Nephron (organoid): ENCODE data around the gene CDHR3.
A peak's percentile ranks its signal among the peaks of the same experiment; 100 is the strongest.

ENCODE experiments used
- H3K27ac Mint-ChIP-seq, 3 experiments: 2 replicates each; pipeline ENCODE4 v1.8.0; 2020; ENCODE audit warnings: mixed read lengths in 3 of 3, mild to moderate bottlenecking in 2 of 3, moderate library complexity in 1 of 3
- H3K27me3 Mint-ChIP-seq: 2 replicates; pipeline ENCODE4 v1.8.0; 2021; ENCODE audit warnings: low read depth, mild to moderate bottlenecking, moderate library complexity, mixed read lengths
- H3K36me3 Mint-ChIP-seq: 2 replicates; pipeline ENCODE4 v1.8.0; 2020; ENCODE audit warnings: low read depth, mixed read lengths
- H3K4me1 Mint-ChIP-seq: 2 replicates; pipeline ENCODE4 v1.8.0; 2020; ENCODE audit warnings: mixed read lengths
- H3K4me3 Mint-ChIP-seq, 3 experiments: 2 replicates each; pipeline ENCODE4 v1.8.0; 2020; ENCODE audit warnings: mild to moderate bottlenecking in 3 of 3, mixed read lengths in 3 of 3, moderate library complexity in 2 of 3
- H3K9me3 Mint-ChIP-seq: 2 replicates; pipeline ENCODE4 v1.8.0; 2020; ENCODE audit warnings: mixed read lengths
- TF ChIP-seq, protein P1 (sequence below), 3 experiments: fragments of 200-600 bp; sonication (generic); IDR thresholded peaks; one replicate each; pipeline ENCODE4 v1.5.0; 2021; ENCODE audit warnings: antibody characterized with exemption in 3 of 3; ENCODE audit not compliant: unreplicated experiment in 3 of 3

CDHR3 gene

DNA sequence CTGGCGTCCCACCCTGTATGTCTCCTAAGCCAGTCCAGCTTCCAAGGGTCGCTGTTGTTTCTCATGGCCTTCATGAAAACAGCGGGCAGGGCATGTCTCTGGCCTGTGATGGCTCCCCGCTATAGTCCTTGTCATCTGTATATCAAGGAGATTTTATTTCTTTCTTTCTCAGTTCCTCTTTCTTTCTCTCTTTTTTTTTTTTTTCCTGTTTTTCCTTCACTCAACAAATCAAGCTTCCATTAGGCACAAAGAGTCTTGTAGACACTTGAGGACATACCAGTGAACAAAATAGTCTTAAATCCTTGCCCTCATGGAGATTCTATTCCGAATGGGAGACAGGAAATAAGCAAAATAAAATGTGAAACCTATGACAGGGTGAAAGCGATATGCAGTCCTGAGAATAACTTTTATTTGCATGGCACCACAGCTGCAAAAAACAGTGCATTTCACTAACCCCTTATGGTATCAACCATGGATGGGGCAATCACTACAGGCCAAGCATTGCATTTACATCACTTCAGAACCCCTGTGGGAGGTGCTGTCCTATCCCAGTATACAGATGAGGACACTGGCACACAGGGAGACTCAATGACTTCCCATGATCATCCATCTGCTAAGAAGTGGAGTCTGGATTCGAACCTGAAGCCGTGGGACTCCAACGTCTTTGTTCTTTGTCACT is 98.4 kb downstream of the CDHR3 start:
- peaks cover 11% of the 10 kb centered on the region for H3K27me3 Mint-ChIP-seq
- no peak overlapping the region for H3K27ac Mint-ChIP-seq
- H3K9me3 Mint-ChIP-seq: peaks cover 4% of the 10 kb centered on the region
- H3K36me3 Mint-ChIP-seq: peaks cover 4% of the 10 kb centered on the region
- peaks cover 45% of the 10 kb centered on the region for H3K4me1 Mint-ChIP-seq
- TF ChIP-seq, protein P1, sequence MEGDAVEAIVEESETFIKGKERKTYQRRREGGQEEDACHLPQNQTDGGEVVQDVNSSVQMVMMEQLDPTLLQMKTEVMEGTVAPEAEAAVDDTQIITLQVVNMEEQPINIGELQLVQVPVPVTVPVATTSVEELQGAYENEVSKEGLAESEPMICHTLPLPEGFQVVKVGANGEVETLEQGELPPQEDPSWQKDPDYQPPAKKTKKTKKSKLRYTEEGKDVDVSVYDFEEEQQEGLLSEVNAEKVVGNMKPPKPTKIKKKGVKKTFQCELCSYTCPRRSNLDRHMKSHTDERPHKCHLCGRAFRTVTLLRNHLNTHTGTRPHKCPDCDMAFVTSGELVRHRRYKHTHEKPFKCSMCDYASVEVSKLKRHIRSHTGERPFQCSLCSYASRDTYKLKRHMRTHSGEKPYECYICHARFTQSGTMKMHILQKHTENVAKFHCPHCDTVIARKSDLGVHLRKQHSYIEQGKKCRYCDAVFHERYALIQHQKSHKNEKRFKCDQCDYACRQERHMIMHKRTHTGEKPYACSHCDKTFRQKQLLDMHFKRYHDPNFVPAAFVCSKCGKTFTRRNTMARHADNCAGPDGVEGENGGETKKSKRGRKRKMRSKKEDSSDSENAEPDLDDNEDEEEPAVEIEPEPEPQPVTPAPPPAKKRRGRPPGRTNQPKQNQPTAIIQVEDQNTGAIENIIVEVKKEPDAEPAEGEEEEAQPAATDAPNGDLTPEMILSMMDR (IDR thresholded peaks at IDR 0.05; ENCODE audit: unreplicated experiment in 3 of 3): no peak
- H3K4me3 Mint-ChIP-seq: no peak overlapping the region

DNA sequence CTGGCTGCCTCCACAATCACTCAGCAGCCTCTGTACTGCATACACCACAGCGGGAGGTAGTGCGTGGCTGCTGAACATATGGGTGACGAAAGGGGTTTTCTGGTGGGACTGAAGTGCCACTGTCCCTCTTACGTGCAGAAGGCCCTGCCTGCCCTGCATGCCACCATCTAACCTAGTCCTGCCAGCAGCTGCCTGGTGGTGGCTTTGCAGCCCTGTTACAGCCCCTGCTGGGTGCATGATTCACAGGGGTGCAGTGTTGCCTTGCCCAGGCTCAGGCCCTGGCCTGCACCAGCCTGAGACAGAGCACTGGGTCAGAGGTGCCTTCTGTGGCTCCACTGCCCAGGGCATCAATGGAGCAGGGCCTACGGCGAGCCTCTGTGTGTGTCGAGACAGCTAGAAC is 98.9 kb downstream of the CDHR3 start:
- H3K27me3 Mint-ChIP-seq: peaks cover 6% of the 10 kb centered on the region
- peak overlapping the region in 1 of 3 experiments; percentile 6 for H3K27ac Mint-ChIP-seq
- H3K4me3 Mint-ChIP-seq: no peak overlapping the region
- TF ChIP-seq, protein P1 (IDR thresholded peaks at IDR 0.05; ENCODE audit: unreplicated experiment in 3 of 3): no peak
- H3K4me1 Mint-ChIP-seq: peaks cover 50% of the 10 kb centered on the region
- H3K9me3 Mint-ChIP-seq: peaks cover 4% of the 10 kb centered on the region
- peaks cover 4% of the 10 kb centered on the region for H3K36me3 Mint-ChIP-seq

DNA sequence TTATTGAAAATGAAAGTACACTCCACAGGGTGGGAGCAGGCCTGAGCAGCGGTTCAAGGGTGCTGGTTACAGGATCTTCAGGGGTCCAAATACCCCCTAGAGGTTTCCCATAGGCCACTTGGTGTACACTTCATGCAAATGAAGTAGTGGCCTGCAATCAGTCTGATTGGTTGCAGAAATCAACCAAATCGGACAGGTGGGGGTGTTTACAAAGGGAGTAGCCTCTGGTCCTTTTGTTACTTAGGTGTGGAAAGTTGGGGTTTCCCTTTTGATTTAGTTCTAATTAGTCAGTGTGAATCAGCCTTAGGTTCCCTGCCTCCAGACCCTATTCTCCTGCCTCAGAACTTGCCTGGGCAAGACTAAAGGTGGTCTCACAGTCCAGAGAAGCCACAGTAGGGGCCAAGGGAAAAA is 99.5 kb downstream of the CDHR3 start:
- Mint-ChIP-seq H3K27me3 (peaks cover 4% of the 10 kb centered on the region), H3K4me3 (no peak overlapping the region), H3K9me3 (peaks cover 4% of the 10 kb centered on the region), H3K4me1 (peaks cover 51% of the 10 kb centered on the region), H3K36me3 (peaks cover 4% of the 10 kb centered on the region), H3K27ac (peak overlapping the region in 2 of 3 experiments; percentile 59 to 62)
- TF ChIP-seq, protein P1 (IDR thresholded peaks at IDR 0.05; ENCODE audit: unreplicated experiment in 3 of 3): no peak

DNA sequence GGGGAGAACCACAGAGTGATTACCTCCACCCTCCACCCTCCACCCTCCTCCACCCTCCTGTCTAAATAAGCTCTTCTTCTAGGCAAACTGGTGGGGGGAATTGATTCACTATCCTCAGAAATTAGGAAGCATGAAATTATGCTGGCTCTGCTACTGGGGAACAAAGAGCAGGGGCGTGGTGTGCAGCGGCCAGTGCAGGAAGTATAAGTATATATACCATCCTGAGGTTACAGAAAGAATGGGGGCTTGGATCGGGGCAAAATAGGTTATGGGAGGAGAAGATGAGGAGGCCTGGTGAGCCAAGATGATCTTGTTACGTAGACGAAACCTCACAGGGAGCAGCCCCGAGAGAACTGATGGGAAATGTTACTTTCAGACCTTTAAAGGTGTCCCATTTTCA is 100.0 kb downstream of the CDHR3 start:
- peaks cover 4% of the 10 kb centered on the region for H3K27me3 Mint-ChIP-seq
- peaks cover 4% of the 10 kb centered on the region for H3K9me3 Mint-ChIP-seq
- H3K27ac Mint-ChIP-seq: peak overlapping the region in 2 of 3 experiments; percentile 59 to 62
- no peak overlapping the region for H3K4me3 Mint-ChIP-seq
- TF ChIP-seq, protein P1 (IDR thresholded peaks at IDR 0.05; ENCODE audit: unreplicated experiment in 3 of 3): no peak
- peaks cover 4% of the 10 kb centered on the region for H3K36me3 Mint-ChIP-seq
- H3K4me1 Mint-ChIP-seq: peaks cover 51% of the 10 kb centered on the region

DNA sequence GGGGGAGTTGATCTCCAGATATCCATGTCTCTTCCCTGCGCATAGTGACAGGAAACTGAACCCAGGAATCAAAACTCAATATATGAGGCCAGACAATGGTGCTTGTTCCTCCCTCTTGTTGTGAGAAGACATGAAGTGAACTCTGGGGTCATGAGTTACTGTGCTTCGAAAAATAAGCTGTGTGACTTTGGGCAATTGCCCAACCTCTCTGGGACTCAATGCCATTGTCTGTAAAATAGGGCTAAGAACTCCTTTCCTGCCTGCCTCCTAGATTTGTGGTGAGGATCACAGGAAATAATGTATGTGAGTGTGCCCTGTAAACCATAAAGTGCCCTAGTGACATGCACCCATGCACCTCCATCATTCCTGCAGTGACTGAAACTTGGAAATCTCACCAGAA is 100.6 kb downstream of the CDHR3 start:
- Mint-ChIP-seq H3K9me3 (peaks cover 4% of the 10 kb centered on the region), H3K27ac (peak overlapping the region in 2 of 3 experiments; percentile 89 to 94), H3K36me3 (peaks cover 4% of the 10 kb centered on the region), H3K4me3 (no peak overlapping the region), H3K4me1 (peaks cover 56% of the 10 kb centered on the region), H3K27me3 (peaks cover 5% of the 10 kb centered on the region)
- TF ChIP-seq, protein P1 (IDR thresholded peaks at IDR 0.05; ENCODE audit: unreplicated experiment in 3 of 3): no peak

DNA sequence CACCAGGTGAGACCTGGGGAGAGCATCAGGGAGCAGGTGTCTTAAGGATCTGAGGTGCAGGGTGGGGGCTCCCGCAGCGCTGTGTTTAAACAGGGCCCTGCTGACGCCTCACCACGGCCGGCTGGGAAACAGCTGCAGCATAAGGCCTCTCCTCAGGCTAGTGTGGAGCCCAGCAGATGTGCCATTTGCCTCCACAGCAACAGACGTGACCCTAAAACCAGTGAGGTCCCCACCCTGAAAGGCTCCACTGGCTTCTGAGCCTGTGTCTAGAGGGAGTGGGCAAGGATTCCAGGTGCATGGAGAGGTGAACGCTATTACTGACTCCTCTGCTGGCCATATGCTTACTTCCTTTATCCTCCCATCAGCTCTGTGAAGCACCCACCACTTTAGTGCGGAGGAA is 101.3 kb downstream of the CDHR3 start:
- H3K4me1 Mint-ChIP-seq: peaks cover 58% of the 10 kb centered on the region
- peaks cover 4% of the 10 kb centered on the region for H3K36me3 Mint-ChIP-seq
- H3K27me3 Mint-ChIP-seq: peaks cover 11% of the 10 kb centered on the region
- peak overlapping the region in 1 of 3 experiments; percentile 20 for H3K4me3 Mint-ChIP-seq
- TF ChIP-seq, protein P1 (IDR thresholded peaks at IDR 0.05; ENCODE audit: unreplicated experiment in 3 of 3): no peak
- H3K9me3 Mint-ChIP-seq: peaks cover 4% of the 10 kb centered on the region
- H3K27ac Mint-ChIP-seq: peak overlapping the region; percentile 86 to 94 (median 89)
